GM10266 (cell line): ENCODE results near the gene ZNF415.
A peak's percentile ranks its signal among the peaks of the same experiment; 100 is the strongest.

Experiments used
- DNase-seq: peaks from one replicate; pipeline ENCODE4 v3.0.0; 2012; ENCODE audit errors: extremely low spot score
- TF ChIP-seq, protein P1 (sequence below): IDR thresholded peaks from 2 replicates; pipeline ENCODE4 v1.5.1; 2012; ENCODE audit warnings: mild to moderate bottlenecking, low read depth; ENCODE audit not compliant: control insufficient read depth, insufficient read depth; ENCODE audit errors: missing control alignments

ZNF415 gene

DNA sequence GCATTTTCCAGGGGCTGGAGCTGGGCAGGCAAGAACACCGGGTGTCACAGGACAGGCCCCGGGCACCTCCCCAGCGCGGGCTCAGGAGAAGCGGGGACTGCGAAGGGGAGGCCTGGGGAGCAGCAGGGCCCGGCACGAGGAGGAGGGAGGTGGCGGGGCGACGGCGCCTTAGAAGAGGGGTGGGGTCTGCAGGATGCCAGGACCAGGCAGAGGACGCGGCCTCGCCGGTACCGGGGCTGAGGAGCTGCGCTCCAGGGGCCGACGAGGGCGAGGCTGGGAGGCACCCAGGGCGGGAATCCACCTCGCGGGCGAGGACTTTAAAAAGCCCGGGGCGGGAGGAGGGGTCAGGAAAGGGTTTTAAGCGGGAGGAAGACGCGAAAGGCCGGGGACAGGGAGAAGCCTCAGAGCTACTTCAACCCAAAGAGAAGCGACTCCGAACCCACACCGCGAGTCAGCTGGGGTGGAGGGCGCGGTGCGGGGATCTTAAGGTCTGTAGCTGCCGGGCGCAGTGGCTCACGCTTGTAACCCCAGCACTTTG, 25.5 kb upstream of the ZNF415 start:
- peak; percentile 16 for DNase-seq
- TF ChIP-seq, protein P1, sequence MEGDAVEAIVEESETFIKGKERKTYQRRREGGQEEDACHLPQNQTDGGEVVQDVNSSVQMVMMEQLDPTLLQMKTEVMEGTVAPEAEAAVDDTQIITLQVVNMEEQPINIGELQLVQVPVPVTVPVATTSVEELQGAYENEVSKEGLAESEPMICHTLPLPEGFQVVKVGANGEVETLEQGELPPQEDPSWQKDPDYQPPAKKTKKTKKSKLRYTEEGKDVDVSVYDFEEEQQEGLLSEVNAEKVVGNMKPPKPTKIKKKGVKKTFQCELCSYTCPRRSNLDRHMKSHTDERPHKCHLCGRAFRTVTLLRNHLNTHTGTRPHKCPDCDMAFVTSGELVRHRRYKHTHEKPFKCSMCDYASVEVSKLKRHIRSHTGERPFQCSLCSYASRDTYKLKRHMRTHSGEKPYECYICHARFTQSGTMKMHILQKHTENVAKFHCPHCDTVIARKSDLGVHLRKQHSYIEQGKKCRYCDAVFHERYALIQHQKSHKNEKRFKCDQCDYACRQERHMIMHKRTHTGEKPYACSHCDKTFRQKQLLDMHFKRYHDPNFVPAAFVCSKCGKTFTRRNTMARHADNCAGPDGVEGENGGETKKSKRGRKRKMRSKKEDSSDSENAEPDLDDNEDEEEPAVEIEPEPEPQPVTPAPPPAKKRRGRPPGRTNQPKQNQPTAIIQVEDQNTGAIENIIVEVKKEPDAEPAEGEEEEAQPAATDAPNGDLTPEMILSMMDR = no peak

DNA sequence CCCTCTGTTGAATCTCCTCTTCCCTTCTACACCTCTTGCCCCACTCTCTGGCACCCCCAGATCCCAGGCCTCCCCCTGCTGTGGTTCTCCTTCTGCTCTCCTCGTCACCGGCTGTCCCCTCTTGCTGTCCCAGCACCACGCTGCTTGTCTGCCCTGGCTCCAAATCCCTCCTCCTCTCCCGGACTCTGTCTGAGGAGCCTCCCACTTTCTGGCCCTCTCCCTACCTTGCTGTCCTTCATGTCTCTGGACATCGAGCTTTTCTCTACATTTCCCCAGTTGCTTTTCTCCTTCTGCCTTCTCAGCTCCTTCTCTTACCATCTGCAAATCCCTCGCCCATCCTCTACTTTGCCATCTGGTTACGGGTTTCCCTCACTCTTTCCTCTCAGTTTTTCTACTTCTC, 24.9 kb upstream of the ZNF415 start:
- no peak for DNase-seq
- TF ChIP-seq, protein P1 = no peak

DNA sequence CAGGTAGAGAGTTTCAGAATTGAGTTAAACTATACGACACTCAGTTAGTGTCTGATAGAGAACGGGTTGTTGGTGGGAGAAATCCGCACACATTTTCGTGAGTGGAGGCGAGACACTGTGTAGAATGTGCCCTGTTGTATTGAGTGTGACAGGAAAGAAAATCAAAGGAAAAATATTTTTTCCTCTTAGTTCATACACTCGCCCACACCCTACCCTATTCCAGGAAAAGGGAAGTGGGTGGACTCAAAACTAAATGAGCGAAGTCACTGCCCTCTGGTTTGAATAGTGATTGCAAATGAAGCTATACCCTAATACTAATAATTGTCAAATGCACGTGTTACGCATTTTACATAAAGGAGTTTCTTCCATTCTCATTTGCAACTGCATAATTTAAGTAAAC, 24.1 kb upstream of the ZNF415 start:
- TF ChIP-seq, protein P1 = no peak
- no peak for DNase-seq

DNA sequence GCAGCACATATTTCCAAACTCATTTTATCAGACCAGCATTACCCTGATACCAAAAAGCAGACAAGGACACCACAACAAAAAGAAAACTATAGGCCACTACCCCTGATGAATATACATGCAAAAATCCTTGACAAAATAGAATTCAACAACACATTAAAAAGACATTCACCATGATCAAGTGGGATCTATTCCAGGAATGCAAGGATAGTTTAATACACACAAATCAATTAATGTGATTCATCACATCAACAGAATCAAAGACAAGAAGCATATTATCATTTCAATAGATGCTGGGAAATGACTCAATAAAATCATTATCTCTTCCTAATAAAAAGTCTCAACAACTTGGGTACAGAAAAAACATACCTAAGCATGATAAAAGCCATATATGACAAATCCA, 14.9 kb upstream of the ZNF415 start:
- no peak for DNase-seq
- TF ChIP-seq, protein P1 = no peak

DNA sequence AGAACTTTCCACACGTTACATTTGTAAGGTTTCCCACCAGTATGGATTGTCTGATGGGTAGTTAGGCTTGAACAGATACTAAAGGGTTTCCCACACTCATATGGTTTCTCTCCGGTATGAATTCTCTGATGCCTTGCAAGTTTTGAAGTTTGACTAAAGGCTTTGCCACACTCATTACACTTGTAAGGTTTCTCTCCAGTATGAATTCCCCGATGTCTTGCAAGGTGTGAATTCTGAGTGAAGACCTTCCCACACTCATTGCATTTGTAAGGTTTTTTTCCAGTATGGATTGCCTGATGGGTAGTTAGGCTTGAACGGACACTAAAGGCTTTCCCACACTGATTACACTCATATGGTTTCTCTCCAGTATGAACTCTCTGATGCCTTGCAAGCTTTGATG, 7.6 kb upstream of the ZNF415 start:
- DNase-seq = no peak
- TF ChIP-seq, protein P1 = no peak

DNA sequence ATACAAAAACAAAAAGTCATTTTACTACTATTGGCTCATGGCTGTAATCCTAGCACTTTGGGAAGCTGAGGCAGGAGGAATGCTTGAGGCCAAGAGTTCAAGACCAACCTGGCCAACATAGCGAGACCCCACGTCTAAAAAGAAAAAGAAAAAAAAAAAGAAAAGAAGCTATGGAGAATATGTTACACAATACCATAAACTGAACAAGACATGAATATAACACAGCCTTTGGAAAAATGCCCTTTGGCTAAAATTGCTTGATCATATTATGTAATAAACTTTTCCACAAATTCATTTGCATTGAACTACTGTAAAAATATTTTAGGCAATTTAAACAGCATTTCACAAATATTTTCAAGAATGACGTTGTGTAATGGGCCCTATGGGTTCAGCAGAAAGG, 3.7 kb upstream of the ZNF415 start:
- TF ChIP-seq, protein P1 = no peak
- no peak for DNase-seq

DNA sequence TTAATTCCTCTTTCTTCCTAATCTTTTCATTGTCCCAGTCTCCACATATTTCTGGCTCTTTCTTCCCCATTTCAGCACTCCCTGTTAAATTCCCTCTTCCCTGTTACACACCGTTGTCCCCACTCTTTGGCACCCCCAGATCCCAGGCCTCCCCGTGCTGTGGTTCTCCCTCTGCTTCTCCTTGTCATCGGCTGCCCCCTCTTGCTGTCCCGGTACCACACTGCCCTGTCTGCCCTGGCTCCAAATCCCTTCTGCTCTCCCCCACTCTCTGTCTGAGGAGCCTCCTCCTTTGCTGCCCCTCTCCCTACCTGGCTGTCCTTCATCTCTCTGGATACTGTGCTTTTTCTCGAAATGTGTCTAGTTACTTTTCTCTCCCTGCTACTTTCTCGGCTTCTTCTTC, 983 bp downstream of the ZNF415 start:
- DNase-seq = no peak

More for the DNA sequence above, 983 bp downstream of the ZNF415 start:
- TF ChIP-seq, protein P1 = no peak
